Measurements from ENCODE around the gene RAB9B.
"Not testable (repeated sequence)": the region's sequence is repeated elsewhere in the genome, so short reads cannot be mapped to it uniquely, and the experiment has no call there.

RAB9B gene

GRCh38 chrX:103831342-103831802, 685 bp downstream of the RAB9B start:
- no peak for TF ChIP-seq CTCF (IDR thresholded peaks at IDR 0.05; ENCODE audit: low read depth, low read length, missing control alignments)
- H3K4me3 ChIP-seq (ENCODE audit: low read depth, low read length) = peak overlapping the region; percentile 49
- no peak for DNase-seq (ENCODE audit: low read depth)
- in situ Hi-C loops (cut with HindIII; ENCODE audit: low sequenced_read_pairs) = no loop called here

- no peak for TF ChIP-seq CTCF (IDR thresholded peaks at IDR 0.05; ENCODE audit: low read depth, low read length, missing control alignments)
- no peak for DNase-seq (ENCODE audit: low read depth)
- no peak overlapping the region for H3K4me3 ChIP-seq (ENCODE audit: low read depth, low read length)
- in situ Hi-C loops (cut with HindIII; ENCODE audit: low sequenced_read_pairs) = no loop called here
Observed at GRCh38 chrX:103830848-103831247, 1.2 kb downstream of the RAB9B start.

GRCh38 chrX:103828529-103828928, 3.5 kb downstream of the RAB9B start:
- no peak for DNase-seq (ENCODE audit: low read depth)
- no peak for TF ChIP-seq CTCF (IDR thresholded peaks at IDR 0.05; ENCODE audit: low read depth, low read length, missing control alignments)
- in situ Hi-C loops (cut with HindIII; ENCODE audit: low sequenced_read_pairs) = no loop called here
- no peak overlapping the region for H3K4me3 ChIP-seq (ENCODE audit: low read depth, low read length)

- no peak overlapping the region for H3K4me3 ChIP-seq (ENCODE audit: low read depth, low read length)
- in situ Hi-C loops (cut with HindIII; ENCODE audit: low sequenced_read_pairs) = no loop called here
- TF ChIP-seq CTCF (IDR thresholded peaks at IDR 0.05; ENCODE audit: low read depth, low read length, missing control alignments) = no peak
- no peak for DNase-seq (ENCODE audit: low read depth)
Observed at GRCh38 chrX:103825881-103826280, 6.2 kb downstream of the RAB9B start.

GRCh38 chrX:103823591-103823990, 8.5 kb downstream of the RAB9B start:
- no peak for DNase-seq (ENCODE audit: low read depth)
- no peak overlapping the region for H3K4me3 ChIP-seq (ENCODE audit: low read depth, low read length)
- no peak for TF ChIP-seq CTCF (IDR thresholded peaks at IDR 0.05; ENCODE audit: low read depth, low read length, missing control alignments)
- in situ Hi-C loops (cut with HindIII; ENCODE audit: low sequenced_read_pairs) = no loop called here

GRCh38 chrX:103820802-103821201, 11.3 kb downstream of the RAB9B start:
- in situ Hi-C loops (cut with HindIII; ENCODE audit: low sequenced_read_pairs); DNase-seq (ENCODE audit: low read depth); H3K4me3 ChIP-seq (ENCODE audit: low read depth, low read length): not testable (repeated sequence)

GRCh38 chrX:103818842-103819619, 13.0 kb downstream of the RAB9B start:
- in situ Hi-C loops (cut with HindIII; ENCODE audit: low sequenced_read_pairs) = no loop called here
- no peak for TF ChIP-seq CTCF (IDR thresholded peaks at IDR 0.05; ENCODE audit: low read depth, low read length, missing control alignments)
- DNase-seq (ENCODE audit: low read depth) = no peak
- H3K4me3 ChIP-seq (ENCODE audit: low read depth, low read length) = no peak overlapping the region

All from astrocyte of the cerebellum (primary cell).